NT2/D1 (cell line): ENCODE measurements around the gene THAP8.

Experiments used
- SUZ12 ChIP-seq: IDR thresholded peaks from 2 replicates; pipeline ENCODE4 v1.6.1; 2011; ENCODE audit not compliant: insufficient read length, insufficient read depth; ENCODE audit errors: extremely low read depth
- ZNF274 ChIP-seq: IDR thresholded peaks from 2 replicates; pipeline ENCODE4 v1.6.1; 2011; ENCODE audit warnings: mild to moderate bottlenecking, low read depth, low read length

GRCh38 chr19:36101550-36102327, 47.7 kb upstream of the THAP8 start:
- no peak for TF ChIP-seq SUZ12
- no peak for TF ChIP-seq ZNF274
